Mucosa of descending colon (tissue), 3 donors: ENCODE measurements around the gene SEC31B. TPM values are rescaled to one million over a fixed set of nuclear protein-coding genes. Genes with fewer than 3 reads are reported as not detected.
A peak's percentile ranks its signal among the peaks of the same experiment; 100 is the strongest.

Source experiments
- ATAC-seq: fragments of 200-7000 bp; cut with Tn5 transposase; one replicate; pipeline ENCODE4 v1.9.1; 2020; ENCODE audit warnings: mild to moderate bottlenecking, moderate library complexity
- DNase-seq, 3 donors: peaks; one replicate each; pipeline ENCODE4 v3.0.0-alpha.2; 2020
- H3K36me3 ChIP-seq: fragments of 200-600 bp; one replicate; pipeline ENCODE4 v1.8.0; 2021; ENCODE audit warnings: low read depth, mild to moderate bottlenecking
- H3K4me1 ChIP-seq: fragments of 200-600 bp; one replicate; pipeline ENCODE4 v1.8.0; 2021; ENCODE audit warnings: low read depth, mild to moderate bottlenecking
- H3K4me3 ChIP-seq: fragments of 200-600 bp; one replicate; pipeline ENCODE4 v1.8.0; 2021; ENCODE audit warnings: mild to moderate bottlenecking
- H3K9me3 ChIP-seq: fragments of 200-600 bp; one replicate; pipeline ENCODE4 v1.8.0; 2021; ENCODE audit warnings: mild to moderate bottlenecking
- intact Hi-C, 2 donors: fragments of 100-400 bp; cut with DNase I in 1 of 2; cut with micrococcal nuclease in 1 of 2; formaldehyde crosslinking; loops; one replicate each; pipeline versions ENCODE4 v1.11.0 to v1.11.1; 2022; cut with DNase I, micrococcal nuclease
- total RNA-seq, 3 donors: library from RNA; stranded (reverse); fragmentation: NEBNext Ultra II Directional in 2 of 3; extraction: Animal tissue kit (Norgen Biotek cat#: 25700) in 2 of 3; gene quantifications; one replicate each; pipeline versions ENCODE4 v1.2.1 to v1.2.4, GENCODE V29; 2021 to 2023
- TF ChIP-seq, protein P1 (sequence below): fragments of 200-600 bp; IDR thresholded peaks from one replicate; pipeline ENCODE4 v1.8.0; 2022; ENCODE audit warnings: antibody characterized with exemption, mild to moderate bottlenecking
- donor health status: DM: no; HTN: no; CAD: no; lungs with moderate emphysema.
- donor health status: DM: no; HTN: no; CAD: no.
- donor health status: DM: no; HTN: yes; CAD: no.

SEC31B gene
- total RNA-seq, 3 donors from 2014 or later: 14.0 to 24.8 (median 21.6) TPM

DNA sequence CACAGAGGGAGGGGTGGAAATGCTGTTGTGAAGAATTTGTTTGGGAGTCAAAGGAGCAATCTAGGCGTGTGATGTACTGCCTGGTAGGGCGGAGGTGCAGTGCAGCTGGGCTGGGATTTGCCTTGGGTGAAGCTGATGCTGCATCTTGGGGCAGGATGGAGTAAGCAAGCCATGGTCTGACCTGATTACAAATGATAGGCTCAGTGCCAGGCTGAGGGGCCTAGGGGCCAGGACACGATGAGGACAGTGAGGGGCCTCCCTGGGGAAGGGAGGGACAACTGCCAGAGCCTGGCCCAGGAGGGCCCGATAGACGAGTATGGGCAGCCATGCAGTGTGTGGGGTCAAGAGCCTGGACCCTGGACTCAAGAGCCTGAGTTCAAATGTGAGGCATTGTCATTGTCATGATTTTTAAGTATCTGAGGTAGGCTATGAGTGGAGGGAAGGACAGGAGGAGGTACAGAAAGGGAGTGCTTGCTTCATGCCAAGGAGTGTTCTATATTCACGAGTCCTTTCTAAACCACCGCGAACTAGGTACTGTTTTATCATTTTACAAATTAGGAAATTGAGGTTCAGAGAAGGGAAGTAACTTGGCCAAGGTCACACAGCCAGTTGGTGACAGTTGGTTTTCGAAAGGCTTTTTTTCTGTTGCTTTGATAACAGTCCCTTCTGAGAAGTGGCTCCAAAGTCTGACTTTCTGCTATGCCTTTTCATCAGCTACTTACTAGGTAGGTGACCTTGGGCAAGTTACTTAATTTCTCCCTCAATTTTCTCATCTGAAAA, 45.7 kb upstream of the SEC31B start:
- H3K4me3 ChIP-seq: no peak overlapping the region
- DNase-seq (no peak), ATAC-seq (no peak)
- intact Hi-C loops: loop anchor here (10.0 kb wide), 2 partner anchors 169 to 179 kb away; partner anchors contain the start of gene PAX2 (in 1 of the 2)
- H3K4me1 ChIP-seq: peaks cover 11% of the 10 kb centered on the region
- no peaks in the 10 kb centered on the region for H3K36me3 ChIP-seq
- no peaks in the 10 kb centered on the region for H3K9me3 ChIP-seq
- TF ChIP-seq, protein P1, sequence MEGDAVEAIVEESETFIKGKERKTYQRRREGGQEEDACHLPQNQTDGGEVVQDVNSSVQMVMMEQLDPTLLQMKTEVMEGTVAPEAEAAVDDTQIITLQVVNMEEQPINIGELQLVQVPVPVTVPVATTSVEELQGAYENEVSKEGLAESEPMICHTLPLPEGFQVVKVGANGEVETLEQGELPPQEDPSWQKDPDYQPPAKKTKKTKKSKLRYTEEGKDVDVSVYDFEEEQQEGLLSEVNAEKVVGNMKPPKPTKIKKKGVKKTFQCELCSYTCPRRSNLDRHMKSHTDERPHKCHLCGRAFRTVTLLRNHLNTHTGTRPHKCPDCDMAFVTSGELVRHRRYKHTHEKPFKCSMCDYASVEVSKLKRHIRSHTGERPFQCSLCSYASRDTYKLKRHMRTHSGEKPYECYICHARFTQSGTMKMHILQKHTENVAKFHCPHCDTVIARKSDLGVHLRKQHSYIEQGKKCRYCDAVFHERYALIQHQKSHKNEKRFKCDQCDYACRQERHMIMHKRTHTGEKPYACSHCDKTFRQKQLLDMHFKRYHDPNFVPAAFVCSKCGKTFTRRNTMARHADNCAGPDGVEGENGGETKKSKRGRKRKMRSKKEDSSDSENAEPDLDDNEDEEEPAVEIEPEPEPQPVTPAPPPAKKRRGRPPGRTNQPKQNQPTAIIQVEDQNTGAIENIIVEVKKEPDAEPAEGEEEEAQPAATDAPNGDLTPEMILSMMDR: no peak

GRCh38 chr10:100562008-100562672, 42.5 kb upstream of the SEC31B start:
- H3K36me3 ChIP-seq: no peaks in the 10 kb centered on the region
- H3K9me3 ChIP-seq: no peaks in the 10 kb centered on the region
- H3K4me1 ChIP-seq: peaks cover 11% of the 10 kb centered on the region
- ATAC-seq: peak; percentile 99
- TF ChIP-seq, protein P1: peak; percentile 97
- peak; percentile 75 to 86 (median 82) for DNase-seq
- H3K4me3 ChIP-seq: no peak overlapping the region
- intact Hi-C loops: loop anchor here (5.0 to 10.0 kb wide), 3 partner anchors 173 to 315 kb away; partner anchors contain the start of gene PAX2 (in 1 of the 2)

GRCh38 chr10:100561005-100561404, 41.3 kb upstream of the SEC31B start:
- DNase-seq (no peak), ATAC-seq (no peak)
- intact Hi-C loops: loop anchor here (5.0 to 10.0 kb wide), 3 partner anchors 174 to 316 kb away; partner anchors contain the start of gene PAX2 (in 1 of the 2)
- Histone ChIP-seq H3K4me1 (peaks cover 11% of the 10 kb centered on the region), H3K36me3 (no peaks in the 10 kb centered on the region), H3K4me3 (no peak overlapping the region), H3K9me3 (no peaks in the 10 kb centered on the region)
- TF ChIP-seq, protein P1: no peak

DNA sequence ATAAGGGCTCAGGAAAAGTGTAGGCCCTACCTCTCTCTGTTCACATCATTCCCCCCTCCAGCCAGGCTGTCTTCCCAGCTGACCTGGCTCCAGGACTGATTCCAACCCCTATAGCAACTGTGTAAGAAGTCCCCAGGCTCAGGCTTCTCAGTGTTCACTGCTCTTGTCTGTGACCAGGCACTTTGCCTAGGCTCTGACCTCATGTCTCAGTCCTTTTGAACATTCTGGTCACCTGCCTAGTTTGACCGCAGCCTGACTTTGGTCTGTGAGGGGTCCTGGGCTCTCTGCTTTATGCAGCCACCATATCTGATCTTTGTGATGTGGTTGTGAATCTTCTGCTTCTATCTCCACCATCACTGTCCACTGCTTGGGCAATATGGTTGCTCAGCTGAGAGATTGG, 40.6 kb upstream of the SEC31B start:
- H3K36me3 ChIP-seq: no peaks in the 10 kb centered on the region
- TF ChIP-seq, protein P1: no peak
- no peak overlapping the region for H3K4me3 ChIP-seq
- intact Hi-C loops: loop anchor here (5.0 to 10.0 kb wide), 3 partner anchors 175 to 317 kb away; partner anchors contain the start of gene PAX2 (in 1 of the 2)
- H3K9me3 ChIP-seq: no peaks in the 10 kb centered on the region
- DNase-seq (no peak), ATAC-seq (no peak)
- H3K4me1 ChIP-seq: peaks cover 11% of the 10 kb centered on the region

- peak; percentile 87 for ATAC-seq
- Histone ChIP-seq H3K4me3 (no peak overlapping the region), H3K4me1 (no peaks in the 10 kb centered on the region), H3K9me3 (no peaks in the 10 kb centered on the region), H3K36me3 (no peaks in the 10 kb centered on the region)
- TF ChIP-seq, protein P1: no peak
- intact Hi-C loops: no loop called here
- DNase-seq: no peak
These were observed 35.2 kb upstream of the SEC31B start for GRCh38 chr10:100554902-100555301.
